SK-N-SH treated with all-trans-retinoic acid at 6 μM for 48 hours (cell line): ENCODE data around the gene SBF2.

ENCODE experiments used
- ARNTL ChIP-seq: fragments of 450-650 bp; formaldehyde crosslinking; IDR thresholded peaks from 2 replicates; pipeline ENCODE4 v1.5.0; 2020; ENCODE audit warnings: low read depth, mild to moderate bottlenecking, moderate library complexity, borderline replicate concordance
- BACH2 ChIP-seq: fragments of 250-450 bp; sonication (Bioruptor Pico); IDR thresholded peaks from 2 replicates; pipeline ENCODE4 v1.9.0; 2021; ENCODE audit warnings: mild to moderate bottlenecking, borderline replicate concordance
- GLIS3 ChIP-seq: fragments of 250-450 bp; sonication (Bioruptor Pico); IDR thresholded peaks from 2 replicates; pipeline ENCODE4 v1.5.0; 2020; ENCODE audit warnings: mild to moderate bottlenecking, moderate library complexity
- ISL1 ChIP-seq: fragments of 250-450 bp; sonication (Bioruptor Pico); IDR thresholded peaks from 2 replicates; pipeline ENCODE4 v2.1.2; 2022; ENCODE audit warnings: mild to moderate bottlenecking, moderate library complexity
- POU6F1 ChIP-seq: fragments of 250-450 bp; sonication (Bioruptor Pico); IDR thresholded peaks from 2 replicates; pipeline ENCODE4 v1.8.0; 2021; ENCODE audit warnings: low read depth, mild to moderate bottlenecking, moderate library complexity, borderline replicate concordance
- RARB ChIP-seq: fragments of 250-450 bp; sonication (Bioruptor Pico); IDR thresholded peaks from 2 replicates; pipeline ENCODE4 v1.8.0; 2021; ENCODE audit warnings: mild to moderate bottlenecking, moderate library complexity
- SNAI2 ChIP-seq: fragments of 250-450 bp; sonication (Bioruptor Pico); IDR thresholded peaks from 2 replicates; pipeline ENCODE4 v1.5.0; 2020; ENCODE audit warnings: mild to moderate bottlenecking, moderate library complexity
- TCF4 ChIP-seq: fragments of 250-450 bp; sonication (Bioruptor Pico); IDR thresholded peaks from 2 replicates; pipeline ENCODE4 v1.8.0; 2021; ENCODE audit warnings: mild to moderate bottlenecking, moderate library complexity, borderline replicate concordance
- TOX ChIP-seq: fragments of 250-450 bp; sonication (Bioruptor Pico); IDR thresholded peaks from 2 replicates; pipeline ENCODE4 v1.8.0; 2021; ENCODE audit warnings: mild to moderate bottlenecking, moderate library complexity, borderline replicate concordance
- ZC3H10 ChIP-seq: fragments of 250-450 bp; sonication (Bioruptor Pico); IDR thresholded peaks from 2 replicates; pipeline ENCODE4 v1.5.1; 2021; ENCODE audit warnings: mild to moderate bottlenecking, moderate library complexity
- ZFP3 ChIP-seq: fragments of 250-450 bp; sonication (Bioruptor Pico); IDR thresholded peaks from 2 replicates; pipeline ENCODE4 v1.5.0; 2020; ENCODE audit warnings: mild to moderate bottlenecking, moderate library complexity
- ZFP30 ChIP-seq: fragments of 450-650 bp; formaldehyde crosslinking; IDR thresholded peaks from 2 replicates; pipeline ENCODE4 v1.5.0; 2022; ENCODE audit warnings: mild to moderate bottlenecking, moderate library complexity
- ZNF8 ChIP-seq: fragments of 450-650 bp; formaldehyde crosslinking; IDR thresholded peaks from 2 replicates; pipeline ENCODE4 v1.5.0; 2020; ENCODE audit warnings: mild to moderate bottlenecking, moderate library complexity
- TF ChIP-seq, protein P1 (sequence below): fragments of 250-450 bp; sonication (Bioruptor Pico); IDR thresholded peaks from 2 replicates; pipeline ENCODE4 v1.8.0; 2020; ENCODE audit warnings: mild to moderate bottlenecking, moderate library complexity, borderline replicate concordance

- TF ChIP-seq, protein P1, sequence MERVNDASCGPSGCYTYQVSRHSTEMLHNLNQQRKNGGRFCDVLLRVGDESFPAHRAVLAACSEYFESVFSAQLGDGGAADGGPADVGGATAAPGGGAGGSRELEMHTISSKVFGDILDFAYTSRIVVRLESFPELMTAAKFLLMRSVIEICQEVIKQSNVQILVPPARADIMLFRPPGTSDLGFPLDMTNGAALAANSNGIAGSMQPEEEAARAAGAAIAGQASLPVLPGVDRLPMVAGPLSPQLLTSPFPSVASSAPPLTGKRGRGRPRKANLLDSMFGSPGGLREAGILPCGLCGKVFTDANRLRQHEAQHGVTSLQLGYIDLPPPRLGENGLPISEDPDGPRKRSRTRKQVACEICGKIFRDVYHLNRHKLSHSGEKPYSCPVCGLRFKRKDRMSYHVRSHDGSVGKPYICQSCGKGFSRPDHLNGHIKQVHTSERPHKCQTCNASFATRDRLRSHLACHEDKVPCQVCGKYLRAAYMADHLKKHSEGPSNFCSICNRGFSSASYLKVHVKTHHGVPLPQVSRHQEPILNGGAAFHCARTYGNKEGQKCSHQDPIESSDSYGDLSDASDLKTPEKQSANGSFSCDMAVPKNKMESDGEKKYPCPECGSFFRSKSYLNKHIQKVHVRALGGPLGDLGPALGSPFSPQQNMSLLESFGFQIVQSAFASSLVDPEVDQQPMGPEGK: no peak
- no peak for TF ChIP-seq RARB
- no peak for TF ChIP-seq ISL1 (CRISPR knock-in tag)
- no peak for TF ChIP-seq ARNTL
- no peak for TF ChIP-seq TCF4
- no peak for TF ChIP-seq GLIS3 (CRISPR knock-in tag)
- no peak for TF ChIP-seq ZNF8 (CRISPR knock-in tag)
- TF ChIP-seq TOX (CRISPR knock-in tag): no peak
- no peak for TF ChIP-seq POU6F1
- TF ChIP-seq ZC3H10 (CRISPR knock-in tag): no peak
- no peak for TF ChIP-seq ZFP30 (CRISPR knock-in tag)
- no peak for TF ChIP-seq ZFP3
- TF ChIP-seq SNAI2: no peak
- TF ChIP-seq BACH2 (CRISPR knock-in tag): no peak
These were observed 545.6 kb downstream of the SBF2 start for GRCh38 chr11:9748361-9748970.
